ENCODE data around the gene HCAR3.

The HCAR3 gene

DNA sequence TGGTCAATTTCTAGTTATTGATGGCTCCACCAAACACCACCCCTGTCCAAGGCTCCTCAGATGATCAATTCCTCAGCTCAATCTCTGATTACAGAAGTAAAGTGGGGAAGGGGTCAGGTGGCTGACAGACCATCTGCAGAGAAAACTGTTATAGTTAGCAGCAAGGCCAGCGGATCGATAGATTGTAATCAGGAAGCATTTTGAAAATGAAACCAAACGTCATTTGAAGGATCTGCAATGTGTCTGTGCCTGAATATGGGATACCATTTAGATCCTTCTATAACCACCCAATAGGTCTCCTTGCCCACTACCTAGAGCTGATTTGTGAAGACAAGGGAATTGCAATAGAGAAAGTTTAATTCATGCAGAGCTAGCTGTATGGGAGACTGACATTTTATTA is 25.0 kb downstream of the HCAR3 start:
- TF ChIP-seq CTBP1 (IDR thresholded peaks at IDR 0.05; ENCODE audit: borderline replicate concordance) = no peak
- no peak for TF ChIP-seq HDGF (IDR thresholded peaks at IDR 0.05; ENCODE audit: borderline replicate concordance)
- no peak for TF ChIP-seq NFRKB (IDR thresholded peaks at IDR 0.05)
- no peak for TF ChIP-seq TARDBP (IDR thresholded peaks at IDR 0.05)
- TF ChIP-seq ZNF384 (IDR thresholded peaks at IDR 0.05) = no peak
- TF ChIP-seq, protein P1, sequence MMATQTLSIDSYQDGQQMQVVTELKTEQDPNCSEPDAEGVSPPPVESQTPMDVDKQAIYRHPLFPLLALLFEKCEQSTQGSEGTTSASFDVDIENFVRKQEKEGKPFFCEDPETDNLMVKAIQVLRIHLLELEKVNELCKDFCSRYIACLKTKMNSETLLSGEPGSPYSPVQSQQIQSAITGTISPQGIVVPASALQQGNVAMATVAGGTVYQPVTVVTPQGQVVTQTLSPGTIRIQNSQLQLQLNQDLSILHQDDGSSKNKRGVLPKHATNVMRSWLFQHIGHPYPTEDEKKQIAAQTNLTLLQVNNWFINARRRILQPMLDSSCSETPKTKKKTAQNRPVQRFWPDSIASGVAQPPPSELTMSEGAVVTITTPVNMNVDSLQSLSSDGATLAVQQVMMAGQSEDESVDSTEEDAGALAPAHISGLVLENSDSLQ (IDR thresholded peaks at IDR 0.05) = no peak
- no peak for TF ChIP-seq FOXA1 (IDR thresholded peaks at IDR 0.05)
- no peak for TF ChIP-seq BHLHE40 (IDR thresholded peaks at IDR 0.05; ENCODE audit: borderline replicate concordance)
- TF ChIP-seq FOXK2 (IDR thresholded peaks at IDR 0.05) = no peak
- TF ChIP-seq SUZ12 (IDR thresholded peaks at IDR 0.05) = no peak
- TF ChIP-seq L3MBTL2 (conservative IDR thresholded peaks at IDR 0.05) = no peak
- no peak for TF ChIP-seq FOXM1 (IDR thresholded peaks at IDR 0.05; ENCODE audit: borderline replicate concordance)
- no peak for TF ChIP-seq ARNT (IDR thresholded peaks at IDR 0.05)
- no peak for TF ChIP-seq ELF4 (IDR thresholded peaks at IDR 0.05)
- no peak for TF ChIP-seq SP1 (IDR thresholded peaks at IDR 0.05)
- TF ChIP-seq LEF1 (IDR thresholded peaks at IDR 0.05; ENCODE audit: borderline replicate concordance) = no peak
- ChIA-PET CTCF (interaction anchor here (0.6 kb wide), 1 partner anchor 102 kb away, joined by 3 read pairs; no protein-coding TSS in a partner anchor), POLR2A (no interaction called here)
- DNase-seq (ENCODE audit: extremely low spot score) = no peak

DNA sequence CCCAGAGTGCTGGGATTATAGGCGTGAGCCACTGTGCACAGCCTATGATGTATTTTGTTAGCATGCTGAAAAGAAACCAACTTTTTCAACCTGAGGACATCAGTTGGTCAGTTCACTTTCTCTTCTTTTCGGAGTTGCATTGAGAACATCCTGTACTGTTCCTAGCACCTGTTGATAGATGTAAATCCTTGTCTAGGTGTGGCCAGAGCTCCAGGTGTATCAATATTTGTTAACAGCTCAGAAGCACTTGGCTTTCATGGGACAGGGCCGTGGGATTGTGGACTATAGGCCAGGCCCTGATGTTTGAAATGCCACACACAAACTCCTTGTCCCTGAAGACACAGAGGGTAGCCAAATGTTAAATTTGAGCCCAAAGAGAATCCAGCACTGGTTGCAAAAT is 28.3 kb downstream of the HCAR3 start:
- DNase-seq (ENCODE audit: extremely low spot score) = no peak
- TF ChIP-seq FOXA1 (IDR thresholded peaks at IDR 0.05) (no peak), ZNF384 (IDR thresholded peaks at IDR 0.05) (no peak), BHLHE40 (IDR thresholded peaks at IDR 0.05; ENCODE audit: borderline replicate concordance) (no peak), SUZ12 (IDR thresholded peaks at IDR 0.05) (no peak), LEF1 (IDR thresholded peaks at IDR 0.05; ENCODE audit: borderline replicate concordance) (no peak), L3MBTL2 (conservative IDR thresholded peaks at IDR 0.05) (no peak), FOXK2 (IDR thresholded peaks at IDR 0.05) (no peak), FOXM1 (IDR thresholded peaks at IDR 0.05; ENCODE audit: borderline replicate concordance) (no peak), NFRKB (IDR thresholded peaks at IDR 0.05) (no peak), ELF4 (IDR thresholded peaks at IDR 0.05) (no peak), CTBP1 (IDR thresholded peaks at IDR 0.05; ENCODE audit: borderline replicate concordance) (no peak), TARDBP (IDR thresholded peaks at IDR 0.05) (no peak), ARNT (IDR thresholded peaks at IDR 0.05) (no peak), HDGF (IDR thresholded peaks at IDR 0.05; ENCODE audit: borderline replicate concordance) (no peak), SP1 (IDR thresholded peaks at IDR 0.05) (no peak)
- TF ChIP-seq, protein P1 (IDR thresholded peaks at IDR 0.05) = no peak
- CTCF ChIA-PET = no interaction called here
- POLR2A ChIA-PET = no interaction called here

DNA sequence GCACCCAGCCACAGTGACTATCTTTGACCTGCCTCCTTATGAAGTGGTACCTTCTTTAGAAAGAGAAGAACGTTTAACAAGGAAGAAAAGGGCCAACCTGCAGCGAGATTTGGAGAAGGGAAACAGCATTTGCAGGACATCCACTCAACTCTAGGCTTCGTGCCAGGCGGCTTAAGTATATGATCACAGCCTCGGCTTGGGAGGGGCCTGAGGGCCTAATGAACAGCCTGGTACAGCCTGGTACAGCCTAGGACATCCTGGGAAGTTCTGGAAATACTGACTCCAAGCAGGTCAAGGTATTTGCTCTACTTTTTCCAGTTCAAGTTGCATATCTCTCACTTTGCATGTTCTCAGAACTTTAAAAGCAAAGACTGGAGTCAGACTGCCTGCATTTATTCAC is 29.5 kb downstream of the HCAR3 start:
- CTCF ChIA-PET = no interaction called here
- DNase-seq (ENCODE audit: extremely low spot score) = no peak
- POLR2A ChIA-PET = no interaction called here
- TF ChIP-seq SUZ12 (IDR thresholded peaks at IDR 0.05) (no peak), FOXA1 (IDR thresholded peaks at IDR 0.05) (no peak), ARNT (IDR thresholded peaks at IDR 0.05) (no peak), FOXK2 (IDR thresholded peaks at IDR 0.05) (no peak), BHLHE40 (IDR thresholded peaks at IDR 0.05; ENCODE audit: borderline replicate concordance) (no peak), L3MBTL2 (conservative IDR thresholded peaks at IDR 0.05) (no peak), ZNF384 (IDR thresholded peaks at IDR 0.05) (no peak), SP1 (IDR thresholded peaks at IDR 0.05) (no peak), NFRKB (IDR thresholded peaks at IDR 0.05) (no peak), TARDBP (IDR thresholded peaks at IDR 0.05) (no peak), CTBP1 (IDR thresholded peaks at IDR 0.05; ENCODE audit: borderline replicate concordance) (no peak)
- TF ChIP-seq, protein P1 (IDR thresholded peaks at IDR 0.05) = no peak

DNA sequence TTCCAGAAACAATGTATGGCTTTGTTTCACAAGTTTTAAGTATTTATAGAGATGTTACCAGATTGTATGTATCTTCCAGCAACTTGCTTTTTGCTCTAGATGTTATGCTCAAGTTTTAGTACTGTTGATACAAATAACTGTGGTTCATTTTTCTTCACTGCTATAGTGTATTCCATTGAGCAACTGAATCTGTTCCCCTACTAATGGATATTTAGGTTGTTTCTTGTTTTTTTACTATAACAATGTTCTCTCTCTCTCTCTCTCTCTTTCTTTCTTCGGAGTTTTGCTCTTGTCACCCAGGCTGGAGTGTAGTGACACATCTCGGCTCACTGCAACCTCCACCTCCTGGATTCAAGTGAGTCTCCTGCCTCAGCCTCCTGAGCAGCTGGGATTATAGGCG is 30.1 kb downstream of the HCAR3 start:
- ChIA-PET CTCF (no interaction called here), POLR2A (no interaction called here)
- TF ChIP-seq FOXA1 (IDR thresholded peaks at IDR 0.05) (no peak), L3MBTL2 (conservative IDR thresholded peaks at IDR 0.05) (no peak), ZNF384 (IDR thresholded peaks at IDR 0.05) (no peak), FOXK2 (IDR thresholded peaks at IDR 0.05) (no peak), ELF4 (IDR thresholded peaks at IDR 0.05) (no peak), NFRKB (IDR thresholded peaks at IDR 0.05) (no peak), TARDBP (IDR thresholded peaks at IDR 0.05) (no peak)
- TF ChIP-seq, protein P1 (IDR thresholded peaks at IDR 0.05) = no peak
- no peak for DNase-seq (ENCODE audit: extremely low spot score)

DNA sequence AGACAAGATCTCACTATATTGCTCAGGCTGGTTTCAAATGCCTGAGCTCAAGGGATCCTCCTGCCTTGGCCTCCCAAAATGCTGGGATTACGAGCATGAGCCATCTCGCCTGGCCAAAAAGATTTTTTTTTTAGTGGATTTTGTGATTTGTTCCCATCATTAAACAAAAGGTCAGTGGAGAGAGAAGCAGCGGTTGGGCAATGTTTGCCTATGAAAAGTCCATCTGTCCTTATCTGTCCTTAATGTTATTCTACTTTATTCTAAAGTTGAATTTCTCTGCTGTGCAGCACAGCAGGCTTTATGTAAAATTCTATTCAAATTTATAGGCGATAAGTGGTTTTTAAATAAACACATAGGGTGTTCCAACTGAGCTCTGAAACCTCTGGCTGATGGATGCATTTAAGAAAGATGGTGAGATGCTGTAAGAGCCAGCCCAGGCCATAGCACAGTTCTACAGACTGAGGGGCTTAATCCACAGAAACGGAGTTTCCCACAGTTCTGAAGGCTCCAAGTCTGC is 32.3 kb downstream of the HCAR3 start:
- TF ChIP-seq SP1 (IDR thresholded peaks at IDR 0.05) (no peak), FOXA1 (IDR thresholded peaks at IDR 0.05) (no peak), CTBP1 (IDR thresholded peaks at IDR 0.05; ENCODE audit: borderline replicate concordance) (no peak), L3MBTL2 (conservative IDR thresholded peaks at IDR 0.05) (no peak), ELF4 (IDR thresholded peaks at IDR 0.05) (no peak), NFRKB (IDR thresholded peaks at IDR 0.05) (no peak), FOXM1 (IDR thresholded peaks at IDR 0.05; ENCODE audit: borderline replicate concordance) (no peak), LEF1 (IDR thresholded peaks at IDR 0.05; ENCODE audit: borderline replicate concordance) (no peak), TARDBP (IDR thresholded peaks at IDR 0.05) (no peak), ARNT (IDR thresholded peaks at IDR 0.05) (no peak), BHLHE40 (IDR thresholded peaks at IDR 0.05; ENCODE audit: borderline replicate concordance) (no peak)
- TF ChIP-seq, protein P1 (IDR thresholded peaks at IDR 0.05) = no peak
- POLR2A ChIA-PET = no interaction called here
- DNase-seq (ENCODE audit: extremely low spot score) = no peak
- CTCF ChIA-PET = no interaction called here
